Stimulated activated naive CD8-positive, alpha-beta T cell treated with anti-CD3 and anti-CD28 coated beads, Interleukin-15, Interleukin-2, amounts not matched to agents 100 ng/mL and 50 ng/mL, for 24 hours (primary cell): ENCODE results near the gene MGAT4A.

Experiments used
- H3K27ac Mint-ChIP-seq: one replicate; pipeline ENCODE4 v1.8.0; 2021; ENCODE audit warnings: mild to moderate bottlenecking, mixed read lengths
- H3K27me3 Mint-ChIP-seq: one replicate; pipeline ENCODE4 v1.8.0; 2021; ENCODE audit warnings: mixed read lengths
- H3K36me3 Mint-ChIP-seq: one replicate; pipeline ENCODE4 v1.8.0; 2021; ENCODE audit warnings: low read depth, mixed read lengths
- H3K4me1 Mint-ChIP-seq: one replicate; pipeline ENCODE4 v1.8.0; 2021; ENCODE audit warnings: low read depth, mixed read lengths
- H3K4me3 Mint-ChIP-seq: one replicate; pipeline ENCODE4 v1.8.0; 2021; ENCODE audit warnings: mild to moderate bottlenecking, mixed read lengths
- H3K9me3 Mint-ChIP-seq: one replicate; pipeline ENCODE4 v1.8.0; 2021; ENCODE audit warnings: mixed read lengths

Gene MGAT4A

GRCh38 chr2:98649135-98649991 is 81.6 kb downstream of the MGAT4A start:
- H3K9me3 Mint-ChIP-seq: no peaks in the 10 kb centered on the region
- no peak overlapping the region for H3K4me3 Mint-ChIP-seq
- H3K36me3 Mint-ChIP-seq: peaks cover 31% of the 10 kb centered on the region
- peak overlapping the region; percentile 72 for H3K27ac Mint-ChIP-seq
- no peaks in the 10 kb centered on the region for H3K27me3 Mint-ChIP-seq
- H3K4me1 Mint-ChIP-seq: peaks cover 65% of the 10 kb centered on the region

GRCh38 chr2:98648451-98648850 is 82.5 kb downstream of the MGAT4A start:
- no peak overlapping the region for H3K27ac Mint-ChIP-seq
- H3K9me3 Mint-ChIP-seq: no peaks in the 10 kb centered on the region
- peaks cover 56% of the 10 kb centered on the region for H3K4me1 Mint-ChIP-seq
- H3K27me3 Mint-ChIP-seq: no peaks in the 10 kb centered on the region
- H3K36me3 Mint-ChIP-seq: peaks cover 31% of the 10 kb centered on the region
- H3K4me3 Mint-ChIP-seq: no peak overlapping the region

- Mint-ChIP-seq H3K36me3 (peaks cover 25% of the 10 kb centered on the region), H3K27ac (no peak overlapping the region), H3K4me1 (peaks cover 48% of the 10 kb centered on the region), H3K4me3 (no peak overlapping the region), H3K27me3 (no peaks in the 10 kb centered on the region), H3K9me3 (no peaks in the 10 kb centered on the region)
Observed at GRCh38 chr2:98647636-98648035, 83.3 kb downstream of the MGAT4A start.

- Mint-ChIP-seq H3K9me3 (no peaks in the 10 kb centered on the region), H3K36me3 (peaks cover 11% of the 10 kb centered on the region), H3K27ac (no peak overlapping the region), H3K27me3 (no peaks in the 10 kb centered on the region), H3K4me1 (peaks cover 14% of the 10 kb centered on the region), H3K4me3 (no peak overlapping the region)
Observed at GRCh38 chr2:98643496-98644100, 87.3 kb downstream of the MGAT4A start.

- Mint-ChIP-seq H3K4me3 (peak overlapping the region; percentile 65), H3K9me3 (no peaks in the 10 kb centered on the region), H3K27ac (peak overlapping the region; percentile 81), H3K27me3 (no peaks in the 10 kb centered on the region), H3K36me3 (peaks cover 21% of the 10 kb centered on the region), H3K4me1 (peaks cover 36% of the 10 kb centered on the region)
Observed at GRCh38 chr2:98637401-98638147, 93.4 kb downstream of the MGAT4A start.

- Mint-ChIP-seq H3K9me3 (no peaks in the 10 kb centered on the region), H3K27me3 (no peaks in the 10 kb centered on the region), H3K4me3 (peak overlapping the region; percentile 50), H3K27ac (peak overlapping the region; percentile 90), H3K4me1 (peaks cover 29% of the 10 kb centered on the region), H3K36me3 (peaks cover 17% of the 10 kb centered on the region)
Observed at GRCh38 chr2:98634406-98635092, 96.4 kb downstream of the MGAT4A start.

GRCh38 chr2:98632351-98632750 is 98.6 kb downstream of the MGAT4A start:
- H3K27me3 Mint-ChIP-seq: no peaks in the 10 kb centered on the region
- H3K9me3 Mint-ChIP-seq: no peaks in the 10 kb centered on the region
- H3K4me1 Mint-ChIP-seq: peaks cover 26% of the 10 kb centered on the region
- H3K4me3 Mint-ChIP-seq: no peak overlapping the region
- H3K36me3 Mint-ChIP-seq: peaks cover 24% of the 10 kb centered on the region
- no peak overlapping the region for H3K27ac Mint-ChIP-seq

GRCh38 chr2:98623657-98624056 is 107.3 kb downstream of the MGAT4A start:
- peaks cover 39% of the 10 kb centered on the region for H3K4me1 Mint-ChIP-seq
- no peak overlapping the region for H3K4me3 Mint-ChIP-seq
- H3K27ac Mint-ChIP-seq: peak overlapping the region; percentile 24
- H3K9me3 Mint-ChIP-seq: no peaks in the 10 kb centered on the region
- peaks cover 40% of the 10 kb centered on the region for H3K36me3 Mint-ChIP-seq
- no peaks in the 10 kb centered on the region for H3K27me3 Mint-ChIP-seq

- H3K36me3 Mint-ChIP-seq: peaks cover 66% of the 10 kb centered on the region
- H3K27me3 Mint-ChIP-seq: no peaks in the 10 kb centered on the region
- H3K27ac Mint-ChIP-seq: peak overlapping the region; percentile 67
- no peaks in the 10 kb centered on the region for H3K9me3 Mint-ChIP-seq
- H3K4me3 Mint-ChIP-seq: no peak overlapping the region
- H3K4me1 Mint-ChIP-seq: peaks cover 28% of the 10 kb centered on the region
Observed at GRCh38 chr2:98617149-98617548, 113.8 kb downstream of the MGAT4A start.

- peak overlapping the region; percentile 20 for H3K27ac Mint-ChIP-seq
- H3K27me3 Mint-ChIP-seq: no peaks in the 10 kb centered on the region
- H3K4me1 Mint-ChIP-seq: peaks cover 37% of the 10 kb centered on the region
- H3K4me3 Mint-ChIP-seq: no peak overlapping the region
- H3K9me3 Mint-ChIP-seq: no peaks in the 10 kb centered on the region
- peaks cover 73% of the 10 kb centered on the region for H3K36me3 Mint-ChIP-seq
Observed at GRCh38 chr2:98615481-98615880, 115.5 kb downstream of the MGAT4A start.

GRCh38 chr2:98614024-98614739 is 116.8 kb downstream of the MGAT4A start:
- peaks cover 37% of the 10 kb centered on the region for H3K4me1 Mint-ChIP-seq
- H3K9me3 Mint-ChIP-seq: no peaks in the 10 kb centered on the region
- peak overlapping the region; percentile 53 for H3K27ac Mint-ChIP-seq
- no peaks in the 10 kb centered on the region for H3K27me3 Mint-ChIP-seq
- no peak overlapping the region for H3K4me3 Mint-ChIP-seq
- H3K36me3 Mint-ChIP-seq: peaks cover 64% of the 10 kb centered on the region

GRCh38 chr2:98608962-98609604 is 121.8 kb downstream of the MGAT4A start:
- peaks cover 37% of the 10 kb centered on the region for H3K36me3 Mint-ChIP-seq
- no peaks in the 10 kb centered on the region for H3K27me3 Mint-ChIP-seq
- no peaks in the 10 kb centered on the region for H3K9me3 Mint-ChIP-seq
- peaks cover 70% of the 10 kb centered on the region for H3K4me1 Mint-ChIP-seq
- peak overlapping the region; percentile 89 for H3K27ac Mint-ChIP-seq
- H3K4me3 Mint-ChIP-seq: peak overlapping the region; percentile 99

GRCh38 chr2:98608116-98608961 is 122.6 kb downstream of the MGAT4A start, which contains the start of the genes COA5 and UNC50:
Gene COA5 (minus strand): TSS chr2:98608512. CDS start chr2:98608405, 107 bp downstream.
Gene UNC50 (plus strand): TSS chr2:98608589. CDS start chr2:98609760, 1,171 bp downstream.
- peak within 1 kb of the TSS; percentile 99 for H3K4me3 Mint-ChIP-seq
- H3K4me1 Mint-ChIP-seq: peaks cover 67% of the 10 kb centered on the region
- H3K27ac Mint-ChIP-seq: peak within 1 kb of the TSS; percentile 98
- H3K36me3 Mint-ChIP-seq: peaks cover 34% of the 10 kb centered on the region
- no peaks in the 10 kb centered on the region for H3K27me3 Mint-ChIP-seq
- H3K9me3 Mint-ChIP-seq: no peaks in the 10 kb centered on the region
